SJSA1 (cell line): Measurements from ENCODE around the gene DEFB121. TPM values are rescaled to one million over a fixed set of nuclear protein-coding genes. Genes with fewer than 3 reads are reported as not detected.
"Not testable (repeated sequence)": the region's sequence is repeated elsewhere in the genome, so short reads cannot be mapped to it uniquely, and the experiment has no call there.

Experiments used
- DNase-seq, 2 experiments: peaks; one replicate each; pipeline ENCODE4 v3.0.0-alpha.2; 2015 to 2020; ENCODE audit warnings: low spot score in 2 of 2, low read depth in 1 of 2
- H3K27ac ChIP-seq: fragments of 250-450 bp; sonication (Bioruptor Pico); 2 replicates; pipeline ENCODE4 v1.5.1; 2020; ENCODE audit warnings: mild to moderate bottlenecking, moderate library complexity
- H3K27me3 ChIP-seq: fragments of 250-450 bp; sonication (Bioruptor Pico); replicated peaks from 2 replicates; pipeline ENCODE4 v1.5.1; 2020; ENCODE audit warnings: mild to moderate bottlenecking, moderate library complexity
- H3K36me3 ChIP-seq: fragments of 250-450 bp; sonication (Bioruptor Pico); 2 replicates; pipeline ENCODE4 v1.5.1; 2020; ENCODE audit warnings: mild to moderate bottlenecking
- H3K4me1 ChIP-seq: fragments of 250-450 bp; sonication (Bioruptor Pico); replicated peaks from 2 replicates; pipeline ENCODE4 v1.6.1; 2021; ENCODE audit warnings: mild to moderate bottlenecking
- H3K4me3 ChIP-seq: fragments of 250-450 bp; sonication (Bioruptor Pico); 2 replicates; pipeline ENCODE4 v1.5.1; 2020; ENCODE audit warnings: mild to moderate bottlenecking
- H3K9me3 ChIP-seq: fragments of 250-450 bp; sonication (Bioruptor Pico); replicated peaks from 2 replicates; pipeline ENCODE4 v1.5.1; 2020; ENCODE audit warnings: mild to moderate bottlenecking
- total RNA-seq: library from RNA; depleted of rRNA; stranded (reverse); fragments of >200 nt; shearing (Covaris generic); gene quantifications from 2 replicates; pipeline ENCODE4 v1.2.3, GENCODE V29; 2014; rRNA removed

DEFB121 gene, protein sequence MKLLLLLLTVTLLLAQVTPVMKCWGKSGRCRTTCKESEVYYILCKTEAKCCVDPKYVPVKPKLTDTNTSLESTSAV
- total RNA-seq: not detected in 2 replicates

DNA sequence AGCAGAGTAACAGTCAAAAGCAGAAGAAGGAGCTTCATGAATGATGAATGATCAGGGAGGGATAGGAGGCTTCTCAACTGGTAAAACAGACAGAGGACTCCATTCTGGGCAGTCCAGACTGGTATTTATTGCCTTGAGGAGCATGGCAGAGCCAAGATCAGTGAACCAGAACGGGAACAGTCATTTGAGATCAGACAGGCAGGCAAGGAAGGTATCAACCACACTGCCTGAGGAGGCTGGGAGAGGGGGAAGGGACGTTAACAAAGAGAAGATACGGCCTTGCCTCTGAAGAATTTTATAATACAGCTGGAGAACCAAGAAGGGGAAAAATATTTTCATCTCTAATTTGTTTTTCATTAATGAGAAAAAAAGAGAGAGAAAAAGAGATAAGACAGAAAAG lies at the start of gene DEFB121:
Gene DEFB121 (minus strand): TSS at position 101 of the 400 bp plus-strand sequence. CDS start 63 bp downstream, at position 38.
- H3K27ac ChIP-seq: no peak within 1 kb of the TSS
- H3K27me3 ChIP-seq: no peaks in the 10 kb centered on the region
- no peaks in the 10 kb centered on the region for H3K9me3 ChIP-seq
- no peaks in the 10 kb centered on the region for H3K36me3 ChIP-seq
- no peaks in the 10 kb centered on the region for H3K4me1 ChIP-seq
- no peak within 1 kb of the TSS for H3K4me3 ChIP-seq
- DNase-seq: peak in 1 of 2 experiments; percentile 11

DNA sequence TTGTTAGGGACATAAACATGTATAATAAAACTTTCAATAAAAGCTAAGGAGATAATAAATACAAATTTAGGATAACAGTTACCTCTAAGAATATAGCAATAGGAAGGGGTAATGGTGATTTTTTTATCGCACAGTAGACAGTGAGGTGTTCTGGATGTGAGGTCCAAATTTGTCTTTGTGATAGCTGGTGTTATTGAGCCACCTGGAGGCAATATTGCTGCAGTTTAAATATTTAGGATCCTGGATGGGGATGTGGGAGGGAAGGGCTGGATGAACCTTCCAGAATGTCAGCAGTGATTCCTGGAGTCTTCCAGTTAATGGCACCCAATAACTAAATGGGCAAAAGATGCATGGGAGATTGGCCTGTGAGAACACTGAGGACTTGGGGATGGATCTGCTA lies 48.3 kb upstream of the DEFB121 start:
- no peaks in the 10 kb centered on the region for H3K36me3 ChIP-seq
- no peaks in the 10 kb centered on the region for H3K4me1 ChIP-seq
- H3K4me3 ChIP-seq: no peak overlapping the region
- no peak for DNase-seq
- H3K27me3 ChIP-seq: no peaks in the 10 kb centered on the region
- no peaks in the 10 kb centered on the region for H3K9me3 ChIP-seq
- no peak overlapping the region for H3K27ac ChIP-seq

DNA sequence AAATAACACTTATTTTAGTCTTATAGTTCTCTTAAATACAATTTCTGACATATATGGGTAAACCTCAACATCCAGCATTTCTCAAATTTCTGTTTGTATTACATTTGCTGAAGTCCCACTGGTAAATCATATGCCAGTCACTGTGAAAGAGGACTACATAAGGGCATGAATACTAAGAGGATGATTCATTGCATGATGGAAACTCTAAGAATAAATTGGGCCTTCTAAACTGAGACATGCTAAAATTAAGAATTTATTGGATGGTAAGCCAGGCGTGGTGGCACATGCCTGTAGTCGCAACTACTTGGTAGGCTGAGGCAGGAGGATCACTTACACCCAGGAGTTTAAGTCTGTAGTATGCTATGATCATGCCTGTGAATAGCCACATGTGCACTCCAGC lies 46.6 kb upstream of the DEFB121 start:
- no peak overlapping the region for H3K4me3 ChIP-seq
- no peaks in the 10 kb centered on the region for H3K36me3 ChIP-seq
- no peak for DNase-seq
- H3K9me3 ChIP-seq: no peaks in the 10 kb centered on the region
- no peak overlapping the region for H3K27ac ChIP-seq
- H3K27me3 ChIP-seq: no peaks in the 10 kb centered on the region
- no peaks in the 10 kb centered on the region for H3K4me1 ChIP-seq

DNA sequence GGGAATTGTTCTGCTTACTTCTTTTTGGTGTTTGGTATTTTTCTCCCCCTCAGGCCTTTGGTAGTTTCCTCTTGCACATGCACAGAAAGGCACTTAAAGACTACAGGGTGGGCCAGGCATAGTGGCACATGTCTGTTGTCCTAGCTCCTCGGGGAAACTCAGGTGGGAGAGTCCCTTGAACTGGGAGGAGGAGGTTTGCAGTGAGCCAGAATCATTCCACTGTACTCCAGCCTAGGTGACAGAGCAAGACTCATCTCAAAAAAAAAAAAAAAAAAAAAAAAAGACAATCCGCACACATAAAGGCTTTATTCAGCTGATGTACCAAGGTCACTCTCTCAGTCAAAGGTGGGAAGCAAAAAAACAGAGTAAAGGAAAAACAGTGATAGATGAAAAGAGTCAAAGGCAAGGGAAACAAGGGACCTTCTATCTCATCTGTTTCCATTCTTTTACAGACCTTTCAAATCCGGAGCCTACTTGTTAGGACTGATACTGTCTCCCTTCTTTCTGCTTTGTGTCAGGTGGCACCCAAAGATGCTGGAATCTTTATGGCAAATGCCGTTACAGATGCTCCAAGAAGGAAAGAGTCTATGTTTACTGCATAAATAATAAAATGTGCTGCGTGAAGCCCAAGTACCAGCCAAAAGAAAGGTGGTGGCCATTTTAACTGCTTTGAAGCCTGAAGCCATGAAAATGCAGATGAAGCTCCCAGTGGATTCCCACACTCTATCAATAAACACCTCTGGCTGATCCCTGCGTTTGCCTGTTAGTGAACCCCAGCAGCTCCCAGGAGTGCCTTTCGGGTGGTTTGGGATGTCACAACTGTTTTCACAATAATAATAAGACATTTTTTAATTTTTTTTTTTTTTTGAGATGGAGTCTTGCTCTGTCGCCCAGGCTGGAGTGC lies 43.7 kb upstream of the DEFB121 start:
- H3K9me3 ChIP-seq: no peaks in the 10 kb centered on the region; the same call in 1 of the 2 replicates

DNA sequence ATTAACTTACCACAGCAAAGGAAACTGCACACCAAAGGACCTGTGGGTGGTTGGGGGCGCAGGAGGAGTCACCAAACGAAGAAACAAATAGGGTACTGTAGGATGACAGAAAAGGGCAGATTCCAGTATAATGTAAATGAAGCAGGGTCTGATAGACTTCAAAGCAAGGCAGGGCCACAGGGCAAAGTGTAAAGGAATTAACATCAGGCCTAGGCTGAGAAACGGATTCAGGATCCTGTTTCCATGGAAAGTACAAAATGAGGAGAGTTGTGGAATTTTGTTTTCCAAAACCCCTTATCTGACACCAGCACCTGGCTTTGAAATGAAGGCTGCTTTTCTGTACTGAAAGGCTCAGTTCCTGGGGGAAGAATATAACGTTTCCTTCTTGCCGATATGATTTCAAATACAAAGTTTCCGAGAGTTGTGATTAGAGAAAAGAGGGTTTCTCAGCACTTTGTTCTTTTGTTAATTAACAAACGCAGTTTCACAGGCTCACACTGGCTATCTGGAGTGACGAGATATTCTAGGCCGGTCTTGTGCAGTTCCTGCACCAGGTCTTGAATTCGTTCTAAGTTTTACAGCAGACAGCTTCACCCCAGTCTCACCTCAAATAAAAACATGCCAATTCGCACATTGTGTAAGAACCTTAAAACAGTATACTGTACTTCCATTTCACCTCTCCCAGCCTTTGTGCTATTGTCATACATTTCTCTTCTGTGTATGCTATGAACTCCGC lies 40.2 kb upstream of the DEFB121 start:
- Histone ChIP-seq H3K27ac (no peak overlapping the region), H3K4me3 (no peak overlapping the region), H3K27me3 (peaks cover 4% of the 10 kb centered on the region; the same call in 1 of the 2 replicates), H3K4me1 (no peaks in the 10 kb centered on the region), H3K9me3 (peaks cover 2% of the 10 kb centered on the region; the same call in 1 of the 2 replicates), H3K36me3 (no peaks in the 10 kb centered on the region)
- no peak for DNase-seq

More for the DNA sequence above, 43.7 kb upstream of the DEFB121 start:
- no peak for DNase-seq
- H3K36me3 ChIP-seq: no peaks in the 10 kb centered on the region
- H3K27ac ChIP-seq: no peak overlapping the region
- H3K4me1 ChIP-seq: no peaks in the 10 kb centered on the region
- H3K4me3 ChIP-seq: no peak overlapping the region
- 0 out of 2 replicates have a peak, but pooled peaks cover 4% of the 10 kb centered on the region for H3K27me3 ChIP-seq

DNA sequence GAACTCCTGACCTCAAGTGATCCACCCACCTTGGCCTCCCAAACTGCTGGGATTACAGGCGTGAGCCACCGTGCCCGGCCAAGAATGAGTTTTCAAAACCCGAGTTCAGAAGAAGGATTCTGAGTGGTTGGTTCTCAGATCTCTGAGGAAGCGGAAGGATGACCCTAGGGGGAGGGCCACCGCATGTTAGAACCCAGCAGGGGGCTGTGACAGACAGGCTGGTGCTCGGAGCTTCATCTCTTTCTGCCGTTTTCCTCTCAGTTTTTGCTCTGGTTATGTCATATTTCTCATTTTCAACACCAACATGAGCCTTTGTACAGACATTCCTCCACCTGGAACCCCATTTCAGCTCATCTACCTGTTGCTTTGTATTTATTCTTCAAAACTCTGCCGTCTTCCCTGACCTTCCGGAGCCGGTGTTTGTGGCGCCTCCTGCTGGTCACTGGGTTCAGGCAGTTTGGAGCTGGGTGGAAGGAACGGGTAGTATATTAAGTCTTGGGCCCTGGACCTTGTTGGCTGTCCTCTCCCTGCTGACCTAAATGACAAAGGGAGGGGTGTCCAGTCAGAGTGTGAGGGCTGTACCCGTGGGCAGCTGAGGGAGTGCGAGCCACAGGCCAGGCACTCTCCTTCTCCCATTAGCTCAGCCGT lies 34.1 kb upstream of the DEFB121 start, which contains the start of gene DEFB123:
Gene DEFB123 (plus strand): TSS at position 621 of the 648 bp plus-strand sequence. CDS start 67 bp downstream, outside the sequence.
- Histone ChIP-seq H3K4me1 (no peaks in the 10 kb centered on the region), H3K4me3 (no peak within 1 kb of the TSS), H3K36me3 (no peaks in the 10 kb centered on the region), H3K9me3 (peaks cover 2% of the 10 kb centered on the region; the same call in 1 of the 2 replicates), H3K27ac (no peak within 1 kb of the TSS), H3K27me3 (no peaks in the 10 kb centered on the region; the same call in none of the 2 replicates)
- DNase-seq: no peak

DNA sequence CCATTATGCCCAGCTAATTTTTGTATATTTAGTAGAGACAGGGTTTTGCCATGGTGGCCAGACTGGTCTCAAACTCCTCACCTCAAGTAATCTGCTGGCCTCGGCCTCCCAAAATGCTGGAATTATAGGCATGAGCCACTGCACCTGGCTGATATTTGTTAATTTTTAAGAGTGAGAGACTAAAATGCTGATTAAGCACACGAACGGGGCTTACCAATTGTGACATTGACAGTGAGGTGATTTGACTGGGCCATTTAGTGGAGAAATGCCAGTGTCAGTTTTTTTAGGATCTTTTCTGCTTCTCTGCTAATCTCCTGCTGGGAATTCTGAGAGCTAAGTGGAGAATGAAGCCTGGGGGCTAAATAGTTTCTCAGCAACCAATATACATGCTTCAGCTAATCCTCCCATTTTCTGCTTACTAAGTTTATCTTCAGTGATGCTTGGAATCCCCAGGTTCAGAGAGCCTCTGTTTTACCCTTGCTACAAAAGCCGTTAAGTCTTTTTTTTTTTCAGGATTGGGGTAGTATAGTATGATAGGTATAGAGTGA lies 24.6 kb upstream of the DEFB121 start:
- no peaks in the 10 kb centered on the region for H3K36me3 ChIP-seq
- no peak for DNase-seq

DNA sequence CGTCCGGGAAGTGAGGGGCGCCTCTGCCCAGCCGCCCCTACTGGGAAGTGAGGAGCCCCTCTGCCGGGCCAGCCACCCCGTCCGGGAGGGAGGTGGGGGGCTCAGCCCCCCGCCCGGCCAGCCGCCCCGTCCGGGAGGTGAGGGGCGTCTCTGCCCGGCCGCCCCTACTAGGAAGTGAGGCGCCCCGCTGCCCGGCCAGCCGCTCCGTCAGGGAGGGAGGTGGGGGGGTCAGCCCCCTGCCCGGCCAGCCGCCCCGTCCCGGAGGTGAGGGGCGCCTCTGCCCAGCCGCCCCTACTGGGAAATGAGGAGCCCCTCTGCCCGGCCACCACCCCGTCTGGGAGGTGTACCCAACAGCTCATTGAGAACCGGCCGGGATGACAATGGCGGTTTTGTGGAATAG lies 21.6 kb upstream of the DEFB121 start:
- not testable (repeated sequence) for H3K9me3 ChIP-seq, DNase-seq

More for the DNA sequence above, 24.6 kb upstream of the DEFB121 start:
- Histone ChIP-seq H3K9me3 (no peaks in the 10 kb centered on the region), H3K4me1 (no peaks in the 10 kb centered on the region), H3K4me3 (no peak overlapping the region), H3K27me3 (0 out of 2 replicates have a peak, but pooled peaks cover 6% of the 10 kb centered on the region), H3K27ac (no peak overlapping the region)

DNA sequence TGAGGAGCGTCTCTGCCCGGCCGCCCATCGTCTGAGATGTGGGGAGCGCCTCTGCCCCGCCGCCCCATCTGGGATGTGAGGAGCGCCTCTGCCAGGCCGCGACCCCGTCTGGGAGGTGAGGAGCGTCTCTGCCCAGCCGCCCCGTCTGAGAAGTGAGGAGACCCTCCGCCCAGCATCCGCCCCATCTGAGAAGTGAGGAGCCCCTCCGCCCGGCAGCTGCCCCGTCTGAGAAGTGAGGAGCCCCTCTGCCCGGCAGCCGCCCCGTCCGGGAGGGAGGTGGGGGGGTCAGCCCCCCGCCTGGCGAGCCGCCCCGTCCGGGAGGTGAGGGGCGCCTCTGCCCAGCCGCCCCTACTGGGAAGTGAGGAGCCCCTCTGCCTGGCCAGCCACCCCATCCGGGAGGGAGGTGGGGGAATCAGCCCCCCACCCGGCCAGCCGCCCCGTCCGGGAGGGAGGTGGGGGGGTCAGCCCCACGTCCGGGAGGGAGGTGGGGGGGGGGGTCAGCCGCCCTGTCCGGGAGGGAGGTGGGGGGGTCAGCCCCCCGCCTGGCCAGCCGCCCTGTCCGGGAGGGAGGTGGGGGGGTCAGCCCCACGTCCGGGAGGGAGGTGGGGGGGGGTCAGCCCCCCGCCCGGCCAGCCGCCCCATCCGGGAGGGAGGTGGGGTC lies 21.0 kb upstream of the DEFB121 start:
- H3K27me3 ChIP-seq, DNase-seq, H3K27ac ChIP-seq, H3K4me1 ChIP-seq, H3K36me3 ChIP-seq, H3K9me3 ChIP-seq, H3K4me3 ChIP-seq: not testable (repeated sequence)

More for the DNA sequence above, 21.6 kb upstream of the DEFB121 start:
- not testable (repeated sequence) for H3K4me1 ChIP-seq, H3K36me3 ChIP-seq, H3K4me3 ChIP-seq, H3K27me3 ChIP-seq, H3K27ac ChIP-seq

DNA sequence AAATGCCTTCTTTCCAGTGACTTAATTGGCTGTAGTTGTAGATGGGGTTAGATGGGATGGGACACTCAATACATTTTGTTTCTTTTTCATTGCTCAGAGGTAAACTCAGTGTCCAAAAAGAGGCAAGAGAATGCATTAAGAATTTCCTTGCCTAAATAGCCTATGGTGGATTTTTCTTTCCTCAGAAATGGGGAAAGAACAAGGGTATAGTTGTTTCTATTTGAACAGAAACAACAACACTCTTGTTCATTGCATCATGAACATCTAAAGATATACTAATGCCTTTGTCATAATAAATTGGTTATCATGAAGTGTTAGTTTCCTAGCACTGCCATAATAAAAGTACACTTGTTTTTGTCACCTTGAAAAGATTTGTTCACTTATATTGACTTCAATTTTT lies 19.8 kb upstream of the DEFB121 start:
- 0 out of 2 replicates have a peak, but pooled peaks cover 2% of the 10 kb centered on the region for H3K27me3 ChIP-seq
- no peaks in the 10 kb centered on the region for H3K9me3 ChIP-seq
- H3K36me3 ChIP-seq: no peaks in the 10 kb centered on the region
- no peaks in the 10 kb centered on the region for H3K4me1 ChIP-seq
- no peak overlapping the region for H3K27ac ChIP-seq
- no peak for DNase-seq
- H3K4me3 ChIP-seq: no peak overlapping the region

DNA sequence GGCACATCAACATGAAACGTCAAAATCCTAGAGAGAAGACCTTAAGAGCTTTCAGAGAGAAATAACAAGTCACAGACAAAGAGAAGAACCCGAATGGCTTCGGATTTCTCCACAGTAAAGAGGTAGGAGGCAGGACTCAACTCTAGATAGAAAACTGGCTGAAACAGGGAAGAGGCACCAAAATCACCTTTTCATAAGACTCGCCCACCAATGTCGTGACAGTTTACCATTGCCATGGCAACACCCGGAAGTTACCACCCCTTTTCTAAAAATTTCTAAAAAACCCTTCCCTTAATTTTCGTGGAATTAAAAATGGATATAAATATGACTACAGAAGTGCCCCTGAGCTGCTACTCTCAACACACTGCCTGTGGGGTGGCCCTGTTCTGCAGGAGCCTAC lies 12.3 kb upstream of the DEFB121 start:
- no peaks in the 10 kb centered on the region for H3K4me1 ChIP-seq
- no peaks in the 10 kb centered on the region for H3K27me3 ChIP-seq
- H3K9me3 ChIP-seq: no peaks in the 10 kb centered on the region
- H3K4me3 ChIP-seq: no peak overlapping the region
- DNase-seq: no peak
- H3K27ac ChIP-seq: no peak overlapping the region
- H3K36me3 ChIP-seq: no peaks in the 10 kb centered on the region

DNA sequence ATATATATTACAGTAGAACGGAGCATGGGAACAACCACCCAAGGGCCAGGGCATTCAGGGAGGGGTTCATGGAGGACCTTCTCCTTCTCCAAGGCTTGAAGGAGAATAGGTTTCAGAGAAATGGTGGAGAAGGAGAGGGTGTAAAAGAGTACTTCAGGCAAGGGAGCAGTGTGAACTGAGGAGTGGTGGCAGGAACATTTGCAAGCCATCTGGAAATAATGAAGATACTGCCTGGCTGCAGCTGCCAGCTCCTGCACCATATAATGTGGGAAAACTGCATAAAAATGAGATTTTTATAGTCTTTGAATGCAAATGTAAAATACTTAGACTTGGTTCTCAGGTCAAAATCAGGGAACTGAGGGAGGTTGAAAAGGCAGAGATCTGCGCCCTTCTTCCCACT lies 9.6 kb upstream of the DEFB121 start:
- Histone ChIP-seq H3K4me3 (no peak overlapping the region), H3K27me3 (no peaks in the 10 kb centered on the region), H3K27ac (no peak overlapping the region), H3K4me1 (no peaks in the 10 kb centered on the region), H3K36me3 (no peaks in the 10 kb centered on the region), H3K9me3 (no peaks in the 10 kb centered on the region)
- DNase-seq: no peak

DNA sequence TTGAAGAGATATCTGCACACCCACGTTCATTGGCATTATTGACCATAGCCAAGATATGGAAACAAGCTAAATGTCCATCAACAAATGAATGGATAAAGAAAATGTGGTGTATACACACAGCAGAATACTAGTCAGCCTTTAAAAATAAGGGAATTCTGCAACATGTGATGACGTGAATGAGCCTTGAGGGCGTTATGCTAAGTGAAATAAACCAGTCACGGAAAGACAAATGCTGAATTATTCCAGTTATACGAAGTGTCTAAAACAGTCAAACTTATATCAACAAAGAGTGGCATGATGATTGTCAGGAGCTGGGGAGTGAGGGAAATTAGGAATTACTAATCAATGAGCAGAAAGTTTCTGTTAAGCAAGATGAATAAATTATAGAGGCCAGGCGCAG lies 8.4 kb upstream of the DEFB121 start:
- H3K36me3 ChIP-seq: no peaks in the 10 kb centered on the region
- no peaks in the 10 kb centered on the region for H3K4me1 ChIP-seq
- H3K27me3 ChIP-seq: no peaks in the 10 kb centered on the region
- H3K4me3 ChIP-seq: no peak overlapping the region
- no peak overlapping the region for H3K27ac ChIP-seq
- no peaks in the 10 kb centered on the region for H3K9me3 ChIP-seq
- DNase-seq: no peak
